SK-N-SH treated with all-trans-retinoic acid at 6 μM for 48 hours (cell line): Measurements from ENCODE around the gene SLC6A6.

ENCODE experiments used
- ATAC-seq: fragments of 200-7000 bp; cut with Tn5 transposase; 3 replicates; pipeline ENCODE4 v1.9.1; 2020; ENCODE audit warnings: mild to moderate bottlenecking, moderate library complexity
- ARNTL ChIP-seq: fragments of 450-650 bp; formaldehyde crosslinking; IDR thresholded peaks from 2 replicates; pipeline ENCODE4 v1.5.0; 2020; ENCODE audit warnings: low read depth, mild to moderate bottlenecking, moderate library complexity, borderline replicate concordance
- BACH2 ChIP-seq: fragments of 250-450 bp; sonication (Bioruptor Pico); IDR thresholded peaks from 2 replicates; pipeline ENCODE4 v1.9.0; 2021; ENCODE audit warnings: mild to moderate bottlenecking, borderline replicate concordance
- CSDC2 ChIP-seq: fragments of 250-450 bp; sonication (Bioruptor Pico); IDR thresholded peaks from 2 replicates; pipeline ENCODE4 v1.5.0; 2020; ENCODE audit warnings: mild to moderate bottlenecking, moderate library complexity
- CSRNP3 ChIP-seq: fragments of 250-450 bp; sonication (Bioruptor Pico); IDR thresholded peaks from 2 replicates; pipeline ENCODE4 v1.5.1; 2021; ENCODE audit warnings: mild to moderate bottlenecking, moderate library complexity
- ESRRG ChIP-seq: fragments of 250-450 bp; sonication (Bioruptor Pico); IDR thresholded peaks from 2 replicates; pipeline ENCODE4 v1.6.1; 2021; ENCODE audit warnings: mild to moderate bottlenecking
- GLIS3 ChIP-seq: fragments of 250-450 bp; sonication (Bioruptor Pico); IDR thresholded peaks from 2 replicates; pipeline ENCODE4 v1.5.0; 2020; ENCODE audit warnings: mild to moderate bottlenecking, moderate library complexity
- ISL1 ChIP-seq: fragments of 250-450 bp; sonication (Bioruptor Pico); IDR thresholded peaks from 2 replicates; pipeline ENCODE4 v2.1.2; 2022; ENCODE audit warnings: mild to moderate bottlenecking, moderate library complexity
- OSR1 ChIP-seq: fragments of 250-450 bp; sonication (Bioruptor Pico); IDR thresholded peaks from 2 replicates; pipeline ENCODE4 v1.8.0; 2022; ENCODE audit warnings: moderate library complexity, mild to moderate bottlenecking, inconsistent platforms
- PATZ1 ChIP-seq: fragments of 250-450 bp; sonication (Bioruptor Pico); IDR thresholded peaks from 2 replicates; pipeline ENCODE4 v1.8.0; 2020; ENCODE audit warnings: mild to moderate bottlenecking, moderate library complexity, borderline replicate concordance
- POU6F1 ChIP-seq: fragments of 250-450 bp; sonication (Bioruptor Pico); IDR thresholded peaks from 2 replicates; pipeline ENCODE4 v1.8.0; 2021; ENCODE audit warnings: low read depth, mild to moderate bottlenecking, moderate library complexity, borderline replicate concordance
- PPARA ChIP-seq: fragments of 250-450 bp; sonication (Bioruptor Pico); IDR thresholded peaks from 2 replicates; pipeline ENCODE4 v1.5.0; 2020; ENCODE audit warnings: mild to moderate bottlenecking, borderline replicate concordance
- RARB ChIP-seq: fragments of 250-450 bp; sonication (Bioruptor Pico); IDR thresholded peaks from 2 replicates; pipeline ENCODE4 v1.8.0; 2021; ENCODE audit warnings: mild to moderate bottlenecking, moderate library complexity
- SNAI2 ChIP-seq: fragments of 250-450 bp; sonication (Bioruptor Pico); IDR thresholded peaks from 2 replicates; pipeline ENCODE4 v1.5.0; 2020; ENCODE audit warnings: mild to moderate bottlenecking, moderate library complexity
- TCF4 ChIP-seq: fragments of 250-450 bp; sonication (Bioruptor Pico); IDR thresholded peaks from 2 replicates; pipeline ENCODE4 v1.8.0; 2021; ENCODE audit warnings: mild to moderate bottlenecking, moderate library complexity, borderline replicate concordance
- TOX ChIP-seq: fragments of 250-450 bp; sonication (Bioruptor Pico); IDR thresholded peaks from 2 replicates; pipeline ENCODE4 v1.8.0; 2021; ENCODE audit warnings: mild to moderate bottlenecking, moderate library complexity, borderline replicate concordance
- TSHZ2 ChIP-seq: fragments of 250-450 bp; sonication (Bioruptor Pico); IDR thresholded peaks from 2 replicates; pipeline ENCODE4 v1.5.0; 2020; ENCODE audit warnings: mild to moderate bottlenecking, moderate library complexity
- ZC3H10 ChIP-seq: fragments of 250-450 bp; sonication (Bioruptor Pico); IDR thresholded peaks from 2 replicates; pipeline ENCODE4 v1.5.1; 2021; ENCODE audit warnings: mild to moderate bottlenecking, moderate library complexity
- ZFP3 ChIP-seq: fragments of 250-450 bp; sonication (Bioruptor Pico); IDR thresholded peaks from 2 replicates; pipeline ENCODE4 v1.5.0; 2020; ENCODE audit warnings: mild to moderate bottlenecking, moderate library complexity
- ZFP30 ChIP-seq: fragments of 450-650 bp; formaldehyde crosslinking; IDR thresholded peaks from 2 replicates; pipeline ENCODE4 v1.5.0; 2022; ENCODE audit warnings: mild to moderate bottlenecking, moderate library complexity
- ZNF565 ChIP-seq: fragments of 450-650 bp; formaldehyde crosslinking; conservative IDR thresholded peaks from 2 replicates; pipeline ENCODE4 v1.5.0; 2020; ENCODE audit warnings: low read depth, mild to moderate bottlenecking, moderate library complexity
- ZNF70 ChIP-seq: fragments of 450-650 bp; formaldehyde crosslinking; IDR thresholded peaks from 2 replicates; pipeline ENCODE4 v1.5.0; 2020; ENCODE audit warnings: mild to moderate bottlenecking, moderate library complexity
- ZNF8 ChIP-seq: fragments of 450-650 bp; formaldehyde crosslinking; IDR thresholded peaks from 2 replicates; pipeline ENCODE4 v1.5.0; 2020; ENCODE audit warnings: mild to moderate bottlenecking, moderate library complexity

Gene SLC6A6

GRCh38 chr3:14533457-14533958 lies 131.1 kb downstream of the SLC6A6 start:
- ATAC-seq: no peak
- TF ChIP-seq ZC3H10: no peak
- no peak for TF ChIP-seq ESRRG (CRISPR knock-in tag)
- no peak for TF ChIP-seq TSHZ2 (CRISPR knock-in tag)
- TF ChIP-seq CSRNP3 (CRISPR knock-in tag): no peak
- TF ChIP-seq ISL1 (CRISPR knock-in tag): no peak
- TF ChIP-seq ZFP30 (CRISPR knock-in tag): no peak
- TF ChIP-seq TCF4 (CRISPR knock-in tag): no peak

- no peak for ATAC-seq
These were observed 132.2 kb downstream of the SLC6A6 start for GRCh38 chr3:14534516-14535191.

GRCh38 chr3:14535616-14536015 lies 133.2 kb downstream of the SLC6A6 start:
- no peak for ATAC-seq
- TF ChIP-seq ZFP30 (CRISPR knock-in tag): no peak
- no peak for TF ChIP-seq POU6F1 (CRISPR knock-in tag)
- no peak for TF ChIP-seq OSR1 (CRISPR knock-in tag)
- no peak for TF ChIP-seq ZNF70 (CRISPR knock-in tag)
- no peak for TF ChIP-seq ZC3H10
- no peak for TF ChIP-seq ZFP3 (CRISPR knock-in tag)
- TF ChIP-seq TCF4 (CRISPR knock-in tag): no peak
- TF ChIP-seq TOX (CRISPR knock-in tag): no peak
- no peak for TF ChIP-seq ISL1 (CRISPR knock-in tag)
- no peak for TF ChIP-seq RARB (CRISPR knock-in tag)
- no peak for TF ChIP-seq BACH2
- TF ChIP-seq ZNF565 (CRISPR knock-in tag): no peak
- TF ChIP-seq PATZ1 (CRISPR knock-in tag): no peak
- no peak for TF ChIP-seq GLIS3
- TF ChIP-seq, all 23 proteins: peak for 0

More at GRCh38 chr3:14534516-14535191, 132.2 kb downstream of the SLC6A6 start:
- no peak for TF ChIP-seq PPARA (CRISPR knock-in tag)

- ATAC-seq: no peak
- TF ChIP-seq ESRRG (CRISPR knock-in tag) (no peak), SNAI2 (no peak), ISL1 (CRISPR knock-in tag) (no peak), ZFP3 (CRISPR knock-in tag) (no peak), GLIS3 (no peak), BACH2 (no peak), ZNF70 (CRISPR knock-in tag) (no peak), PATZ1 (CRISPR knock-in tag) (no peak), ZNF8 (CRISPR knock-in tag) (no peak), POU6F1 (CRISPR knock-in tag) (no peak), TOX (CRISPR knock-in tag) (no peak), ZC3H10 (no peak), ARNTL (no peak), ZFP30 (CRISPR knock-in tag) (no peak), TCF4 (CRISPR knock-in tag) (no peak), CSDC2 (CRISPR knock-in tag) (no peak)
These were observed 133.8 kb downstream of the SLC6A6 start for GRCh38 chr3:14536055-14536815.
